Small intestine (tissue), 7 donors: ENCODE results near the gene AIM2. TPM values are rescaled to one million over a fixed set of nuclear protein-coding genes. Genes with fewer than 3 reads are reported as not detected.

Experiments
- DNase-seq, 2 donors: peaks; one replicate each; pipeline versions ENCODE4 v3.0.0 to v3.0.0-alpha.2; 2013
- FAIRE-seq: peaks from 2 replicates; lab custom pipeline; 2012; peaks lifted over from hg19 to GRCh38; lab: Jason Lieb, UNC
- H3K27ac ChIP-seq, 3 donors: one replicate each; pipeline ENCODE4 v1.5.1; 2013; ENCODE audit warnings: low read length in 2 of 3, mild to moderate bottlenecking in 2 of 3, control low read depth in 1 of 3, inconsistent platforms in 1 of 3, low read depth in 1 of 3, moderate library complexity in 1 of 3
- H3K27me3 ChIP-seq, 3 donors: one replicate each; pipeline ENCODE4 v1.6.1; 2013; ENCODE audit warnings: low read length in 3 of 3, inconsistent platforms in 1 of 3; ENCODE audit not compliant: control insufficient read depth in 3 of 3, insufficient read depth in 3 of 3
- H3K36me3 ChIP-seq, 3 donors: one replicate each; pipeline ENCODE4 v1.6.1; 2013; ENCODE audit warnings: low read length in 3 of 3, inconsistent platforms in 1 of 3, low read depth in 1 of 3, mild to moderate bottlenecking in 1 of 3, moderate library complexity in 1 of 3; ENCODE audit not compliant: control insufficient read depth in 3 of 3, insufficient read depth in 2 of 3
- H3K4me1 ChIP-seq, 3 donors: one replicate each; pipeline ENCODE4 v1.6.1; 2013; ENCODE audit warnings: low read length in 2 of 3, inconsistent platforms in 1 of 3, low read depth in 1 of 3, mild to moderate bottlenecking in 1 of 3, moderate library complexity in 1 of 3; ENCODE audit not compliant: control insufficient read depth in 3 of 3, insufficient read depth in 2 of 3
- H3K4me3 ChIP-seq, 3 donors: one replicate each; pipeline ENCODE4 v1.5.1; 2013; ENCODE audit warnings: low read length in 3 of 3, control low read depth in 1 of 3, inconsistent platforms in 1 of 3, low read depth in 1 of 3, mild to moderate bottlenecking in 1 of 3, moderate library complexity in 1 of 3
- H3K9me3 ChIP-seq, 2 donors: one replicate each; pipeline ENCODE4 v1.6.1; 2013; ENCODE audit warnings: low read depth in 1 of 2, low read length in 1 of 2; ENCODE audit not compliant: control insufficient read depth in 2 of 2, insufficient read depth in 1 of 2
- WGBS, 3 donors: extraction: QIAGEN DNeasy Blood & Tissue Kit; methylation state at CpG; one replicate each; pipeline ENCODE4 v1.1.7; 2013; 5-methylcytosine and 5-hydroxymethylcytosine counted together
- polyA plus RNA-seq, 4 donors: library from polyadenylated mRNA; stranded (reverse) in 3 of 4; unstranded in 1 of 4; fragments of 200-250 nt in 3 of 4; fragments of 120-200 nt in 1 of 4; gene quantifications; one replicate each; pipeline versions ENCODE4 v1.2.1 to v1.2.3, GENCODE V29; 2013
- donor health status: healthy with polysubstance abuse.
- donor health status: control.
- donor health status: control.
- donor health status: Bipolar disorder and iron deficiency.
- donor health status: healthy.

Gene AIM2
- polyA plus RNA-seq, 4 donors, result 0.49 to 2.2 (median 1.1) TPM

- WGBS, 3 donors, result 81 to 87% (median 83%) methylated on average over 2 of the region's 2 CpGs
- Histone ChIP-seq H3K4me1 (no peaks in the 10 kb centered on the region), H3K27ac (no peak overlapping the region), H3K36me3 (no peaks in the 10 kb centered on the region), H3K4me3 (no peak overlapping the region), H3K27me3 (no peaks in the 10 kb centered on the region), H3K9me3 (no peaks in the 10 kb centered on the region)
- no peak for FAIRE-seq
- no peak for DNase-seq
These were observed 7.7 kb downstream of the AIM2 start for GRCh38 chr1:159068886-159069285.

DNA sequence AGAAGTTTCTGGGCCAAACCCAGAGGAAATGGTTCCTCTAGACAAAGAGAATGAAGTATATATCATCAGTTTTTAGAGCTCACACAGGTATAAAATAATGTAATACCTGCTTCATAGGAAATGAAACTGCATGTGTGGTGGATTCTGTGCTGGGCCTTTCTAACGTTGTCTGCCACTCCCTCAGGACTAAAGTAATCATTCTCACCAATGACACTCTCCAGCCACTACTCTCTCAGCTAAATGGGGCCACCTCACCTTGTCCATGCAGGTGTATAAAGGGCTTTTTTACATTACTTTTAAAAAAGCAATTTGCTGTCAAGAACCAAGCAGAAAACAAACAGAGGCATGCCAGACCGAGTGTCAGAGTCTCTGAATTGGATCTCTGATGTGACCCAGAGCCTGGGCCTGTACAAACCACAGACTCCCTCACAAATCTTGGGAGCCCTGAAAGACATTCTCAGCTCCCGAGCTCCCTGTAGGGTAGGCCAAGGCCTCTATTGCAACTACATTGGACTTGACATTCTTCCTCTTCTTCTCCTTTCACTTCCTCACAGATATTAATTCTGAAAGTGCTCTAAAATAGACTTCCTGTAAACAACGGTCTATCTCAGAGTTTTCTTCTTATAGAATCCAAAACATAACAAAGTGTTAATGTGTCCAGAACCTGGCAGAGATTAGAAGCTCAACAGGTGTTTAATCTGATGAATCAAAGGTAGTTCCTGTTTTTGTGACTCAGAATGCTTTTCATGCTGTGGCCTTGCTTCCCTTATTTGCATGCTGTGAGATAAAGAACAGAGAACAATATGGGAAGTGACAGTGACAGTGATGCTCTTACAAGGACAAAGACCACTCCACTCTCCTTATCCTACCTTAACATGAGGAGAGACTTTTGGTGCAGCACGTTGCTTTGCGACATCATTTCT, 8.6 kb downstream of the AIM2 start:
- Histone ChIP-seq H3K27me3 (no peaks in the 10 kb centered on the region), H3K4me1 (no peaks in the 10 kb centered on the region), H3K27ac (peak overlapping the region in 2 of 3 donors; percentile 43 to 90), H3K9me3 (no peaks in the 10 kb centered on the region), H3K36me3 (no peaks in the 10 kb centered on the region), H3K4me3 (no peak overlapping the region)
- FAIRE-seq, result no peak
- DNase-seq, result peak in 1 of 2 donors; percentile 10
- WGBS, 3 donors, result 36 to 41% (median 37%) methylated on average over 6 of the region's 6 CpGs

DNA sequence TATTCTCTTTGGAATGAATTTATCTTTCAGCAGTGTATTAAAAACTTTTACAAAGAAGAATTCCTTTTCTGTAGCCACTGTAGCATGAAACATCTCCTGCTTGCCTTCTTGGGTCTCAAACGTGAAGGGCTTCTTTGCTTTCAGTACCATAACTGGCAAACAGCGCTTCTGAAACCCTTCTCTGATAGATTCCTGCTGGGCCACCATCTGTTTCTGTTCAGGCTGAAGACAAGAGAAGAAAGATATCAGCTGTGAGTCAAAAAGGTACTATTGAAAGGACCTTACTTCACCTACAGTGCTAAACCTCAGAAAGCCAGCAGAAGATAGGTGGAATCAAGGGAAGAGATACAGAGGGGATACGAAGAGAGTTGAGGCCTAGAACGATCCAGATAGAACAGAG, 10.5 kb downstream of the AIM2 start:
- 87 to 88% (median 88%) methylated on average over 4 of the region's 4 CpGs for WGBS, 3 donors
- no peak overlapping the region for H3K4me3 ChIP-seq

DNA sequence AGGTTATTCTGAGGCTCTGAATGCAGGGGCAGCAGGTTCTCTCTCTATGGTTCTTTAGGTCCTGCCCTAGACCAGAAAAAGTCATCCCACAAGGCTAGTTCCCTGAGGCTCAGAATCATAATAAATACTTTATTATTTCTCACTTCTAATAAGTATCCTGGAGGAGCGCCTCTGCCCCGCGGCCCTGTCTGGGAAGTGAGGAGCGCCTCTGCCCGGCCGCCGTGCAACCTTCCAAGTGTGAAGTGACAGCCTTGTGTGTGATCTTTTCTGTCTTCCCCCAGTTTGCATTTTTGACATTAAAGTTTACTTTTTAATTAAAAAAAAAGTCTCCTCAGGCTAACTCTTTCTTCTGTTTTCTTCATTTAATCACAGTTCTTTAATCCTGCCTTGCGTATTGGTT, 11.5 kb downstream of the AIM2 start:
- Histone ChIP-seq H3K4me3 (no peak overlapping the region), H3K36me3 (no peaks in the 10 kb centered on the region), H3K9me3 (no peaks in the 10 kb centered on the region), H3K4me1 (no peaks in the 10 kb centered on the region), H3K27ac (no peak overlapping the region), H3K27me3 (no peaks in the 10 kb centered on the region)
- FAIRE-seq (no peak), DNase-seq (no peak)
- WGBS, 3 donors, result 96 to 97% (median 96%) methylated on average over 8 of the region's 8 CpGs

More for the DNA sequence above, 10.5 kb downstream of the AIM2 start:
- H3K4me1 ChIP-seq, result no peaks in the 10 kb centered on the region
- H3K9me3 ChIP-seq, result no peaks in the 10 kb centered on the region
- H3K36me3 ChIP-seq, result no peaks in the 10 kb centered on the region
- FAIRE-seq (no peak), DNase-seq (no peak)
- no peak overlapping the region for H3K27ac ChIP-seq
- no peaks in the 10 kb centered on the region for H3K27me3 ChIP-seq

DNA sequence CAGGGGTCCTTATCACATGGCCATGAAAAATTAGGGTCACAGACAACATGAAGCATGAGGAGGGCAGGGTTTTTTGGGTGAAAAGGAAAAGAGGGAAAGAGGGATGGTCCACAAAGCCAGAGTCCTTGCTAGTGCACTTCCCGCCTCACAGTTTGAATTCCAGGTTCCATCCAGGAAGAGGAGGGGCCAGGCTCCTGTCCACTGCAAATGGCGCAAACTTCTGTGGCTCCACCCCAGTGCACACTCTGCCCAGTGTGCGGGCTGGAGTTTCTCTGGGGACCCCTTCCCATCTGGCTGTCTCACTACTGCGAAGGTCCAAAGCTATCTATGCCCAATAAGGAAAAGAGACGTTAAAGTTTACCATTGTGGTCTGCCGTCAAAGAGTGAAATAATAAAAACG, 17.8 kb downstream of the AIM2 start:
- FAIRE-seq (no peak), DNase-seq (no peak)
- 86 to 90% (median 88%) methylated on average over 7 of the region's 7 CpGs for WGBS, 3 donors
- Histone ChIP-seq H3K27me3 (no peaks in the 10 kb centered on the region), H3K4me3 (no peak overlapping the region), H3K36me3 (peaks cover 0 to 4% (median 3%) of the 10 kb centered on the region in 3 donors), H3K4me1 (no peaks in the 10 kb centered on the region), H3K9me3 (no peaks in the 10 kb centered on the region), H3K27ac (no peak overlapping the region)

DNA sequence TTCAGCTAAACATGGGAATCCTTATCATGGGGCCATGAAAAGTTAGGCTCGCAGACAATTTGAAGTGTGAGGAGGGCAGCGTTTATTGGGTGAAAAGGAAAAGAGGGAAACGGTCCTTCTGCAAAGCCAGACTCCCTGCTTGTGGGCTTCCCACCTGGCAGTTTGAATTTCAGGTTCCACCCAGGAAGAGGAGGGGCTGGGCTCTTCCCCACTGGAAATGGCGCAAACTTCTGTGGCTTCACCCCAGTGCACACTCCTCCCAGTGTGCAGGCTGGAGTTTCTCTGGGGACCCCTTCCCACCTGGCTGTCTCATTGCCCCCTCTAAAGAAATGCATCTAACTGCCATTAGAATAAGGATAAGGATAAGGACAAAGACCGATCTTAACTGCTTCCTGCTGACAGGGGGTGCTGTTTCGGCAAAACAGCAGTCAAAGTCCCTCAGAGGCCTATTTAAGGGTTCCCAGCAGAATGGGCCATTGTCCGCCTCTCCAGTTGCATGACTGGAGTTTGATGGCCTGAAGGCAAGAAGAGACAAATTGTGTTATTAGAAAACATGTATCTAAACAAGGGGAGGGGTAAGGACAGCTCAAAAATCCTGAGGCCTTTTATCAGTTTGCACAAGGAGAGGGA, 20.4 kb downstream of the AIM2 start:
- Histone ChIP-seq H3K27me3 (no peaks in the 10 kb centered on the region), H3K27ac (no peak overlapping the region), H3K36me3 (peaks cover 0 to 6% (median 3%) of the 10 kb centered on the region in 3 donors), H3K4me1 (no peaks in the 10 kb centered on the region), H3K9me3 (no peaks in the 10 kb centered on the region), H3K4me3 (no peak overlapping the region)
- WGBS, 3 donors, result 89 to 91% (median 90%) methylated on average over 7 of the region's 7 CpGs
- FAIRE-seq (no peak), DNase-seq (no peak)

- no peaks in the 10 kb centered on the region for H3K4me1 ChIP-seq
- H3K4me3 ChIP-seq, result no peak overlapping the region
- H3K27ac ChIP-seq, result no peak overlapping the region
- no peaks in the 10 kb centered on the region for H3K27me3 ChIP-seq
- DNase-seq (no peak), FAIRE-seq (no peak)
- no peaks in the 10 kb centered on the region for H3K9me3 ChIP-seq
- WGBS, 3 donors, result 64 to 81% (median 79%) methylated on average over 5 of the region's 5 CpGs
- H3K36me3 ChIP-seq, result peaks cover 0 to 9% (median 6%) of the 10 kb centered on the region in 3 donors
These were observed 21.4 kb downstream of the AIM2 start for GRCh38 chr1:159055181-159055641.

- no peak for DNase-seq
- no peaks in the 10 kb centered on the region for H3K27me3 ChIP-seq
- FAIRE-seq, result no peak
- H3K9me3 ChIP-seq, result no peaks in the 10 kb centered on the region
- H3K27ac ChIP-seq, result no peak overlapping the region
- no peaks in the 10 kb centered on the region for H3K4me1 ChIP-seq
- no peak overlapping the region for H3K4me3 ChIP-seq
- 21 to 40% (median 23%) methylated on average over 2 of the region's 2 CpGs for WGBS, 3 donors
- H3K36me3 ChIP-seq, result peaks cover 0 to 9% (median 6%) of the 10 kb centered on the region in 3 donors
These were observed 22.1 kb downstream of the AIM2 start for GRCh38 chr1:159054427-159054826.
